Tongue (tissue), 3 donors: ENCODE data around the gene NDC1. TPM values are rescaled to one million over a fixed set of nuclear protein-coding genes. Genes with fewer than 3 reads are reported as not detected.
A peak's percentile ranks its signal among the peaks of the same experiment; 100 is the strongest.

ENCODE experiments used
- DNase-seq: peaks from one replicate; pipeline ENCODE4 v3.0.0-alpha.2; 2015
- small RNA-seq: library from RNA; depleted of rRNA; stranded (forward); fragments of <200 nt; gene quantifications from one replicate; pipeline ENCODE3, GENCODE V24; 2014; ENCODE audit warnings: low replicate concordance
- total RNA-seq: library from RNA; depleted of rRNA; stranded (reverse); fragments of >200 nt; gene quantifications from one replicate; pipeline ENCODE4 v1.2.3, GENCODE V29; 2014

The NDC1 gene
- total RNA-seq, 1 donor from 2014 or later, result 22.0 TPM

- DNase-seq, result peak; percentile 32
These were observed 107.8 kb downstream of the NDC1 start for GRCh38 chr1:53730224-53730865.

GRCh38 chr1:53729456-53730223 is 108.5 kb downstream of the NDC1 start:
- no peak for DNase-seq

GRCh38 chr1:53728702-53729455 is 109.2 kb downstream of the NDC1 start:
- no peak for DNase-seq

- no peak for DNase-seq
These were observed 109.9 kb downstream of the NDC1 start for GRCh38 chr1:53728196-53728595.

- DNase-seq, result no peak
These were observed 110.5 kb downstream of the NDC1 start for GRCh38 chr1:53727461-53728092.

GRCh38 chr1:53726009-53726600 is 112.0 kb downstream of the NDC1 start:
- no peak for DNase-seq

- no peak for DNase-seq
These were observed 112.8 kb downstream of the NDC1 start for GRCh38 chr1:53725238-53725689.

- no peak for DNase-seq
These were observed 116.1 kb downstream of the NDC1 start for GRCh38 chr1:53722025-53722424.

- DNase-seq, result no peak
These were observed 117.0 kb downstream of the NDC1 start for GRCh38 chr1:53721088-53721487.

GRCh38 chr1:53719469-53719868 is 118.6 kb downstream of the NDC1 start:
- no peak for DNase-seq

GRCh38 chr1:53718443-53718842 is 119.7 kb downstream of the NDC1 start:
- DNase-seq, result no peak

- DNase-seq, result no peak
These were observed 120.9 kb downstream of the NDC1 start for GRCh38 chr1:53717025-53717804.

GRCh38 chr1:53716150-53716549 is 121.9 kb downstream of the NDC1 start:
- no peak for DNase-seq

GRCh38 chr1:53715478-53715877 is 122.6 kb downstream of the NDC1 start:
- no peak for DNase-seq

Small RNAs within 50 kb of the gene (small RNA-seq; reads per million reads assigned to genes)
- gene AL049745.1 (not detected), gene RF00418 (not detected)

Other genes starting within 250 kb of the NDC1 start
- 0.21 TPM for gene GLIS1, start 99.1 kb downstream of the NDC1 start, total RNA-seq
- 14.1 TPM for gene YIPF1, start 51.5 kb upstream of the NDC1 start, total RNA-seq
- not detected for gene DIO1, start 55.9 kb upstream of the NDC1 start, total RNA-seq
- 11.1 TPM for gene IFT25, start 107.4 kb upstream of the NDC1 start, total RNA-seq
- 8.0 TPM for gene LRRC42, start 108.1 kb upstream of the NDC1 start, total RNA-seq
- gene LDLRAD1, start 179.9 kb upstream of the NDC1 start, total RNA-seq, result not detected
- gene TMEM59, start 214.9 kb upstream of the NDC1 start, total RNA-seq, result 161 TPM
- 4.8 TPM for gene TCEANC2, start 215.3 kb upstream of the NDC1 start, total RNA-seq